Putamen (tissue), 1 donor: ENCODE measurements around the gene MBIP.
"Not testable (repeated sequence)": the region's sequence is repeated elsewhere in the genome, so short reads cannot be mapped to it uniquely, and the experiment has no call there.

ENCODE experiments used
- DNase-seq: peaks from one replicate; pipeline ENCODE4 v3.0.0-alpha.2; 2016; ENCODE audit warnings: low spot score

Gene MBIP

GRCh38 chr14:36320200-36320896 lies at the start of gene MBIP:
TSS of gene MBIP (minus strand) at chr14:36320637. CDS start at chr14:36320588, 49 bp downstream.
- DNase-seq = peak; percentile 95

- no peak for DNase-seq
Measured at GRCh38 chr14:36367985-36368774, 47.7 kb upstream of the MBIP start.

- no peak for DNase-seq
Measured at GRCh38 chr14:36365766-36366165, 45.3 kb upstream of the MBIP start.

- no peak for DNase-seq
Measured at GRCh38 chr14:36363704-36364103, 43.3 kb upstream of the MBIP start.

GRCh38 chr14:36362648-36363047 lies 42.2 kb upstream of the MBIP start:
- no peak for DNase-seq

GRCh38 chr14:36361210-36361853 lies 40.9 kb upstream of the MBIP start:
- no peak for DNase-seq

GRCh38 chr14:36356862-36357261 lies 36.4 kb upstream of the MBIP start:
- no peak for DNase-seq

- DNase-seq = no peak
Measured at GRCh38 chr14:36346052-36346451, 25.6 kb upstream of the MBIP start.

- no peak for DNase-seq
Measured at GRCh38 chr14:36344211-36344610, 23.8 kb upstream of the MBIP start.

GRCh38 chr14:36341811-36342210 lies 21.4 kb upstream of the MBIP start:
- DNase-seq = not testable (repeated sequence)

- no peak for DNase-seq
Measured at GRCh38 chr14:36340276-36340890, 19.9 kb upstream of the MBIP start.

GRCh38 chr14:36339816-36340215 lies 19.4 kb upstream of the MBIP start:
- DNase-seq = no peak

GRCh38 chr14:36333119-36333518 lies 12.7 kb upstream of the MBIP start:
- no peak for DNase-seq

GRCh38 chr14:36327573-36327972 lies 7.1 kb upstream of the MBIP start:
- not testable (repeated sequence) for DNase-seq

- DNase-seq = no peak
Measured at GRCh38 chr14:36325853-36326252, 5.4 kb upstream of the MBIP start.

GRCh38 chr14:36324897-36325296 lies 4.5 kb upstream of the MBIP start:
- no peak for DNase-seq

GRCh38 chr14:36320897-36321381 lies 502 bp upstream of the MBIP start:
- DNase-seq = no peak

- no peak for DNase-seq
Measured at GRCh38 chr14:36319899-36320199, 588 bp downstream of the MBIP start.

- DNase-seq = no peak
Measured at GRCh38 chr14:36317650-36318049, 2.8 kb downstream of the MBIP start.

GRCh38 chr14:36316131-36316530 lies 4.3 kb downstream of the MBIP start:
- DNase-seq = no peak

- no peak for DNase-seq
Measured at GRCh38 chr14:36315159-36315853, 5.1 kb downstream of the MBIP start.

GRCh38 chr14:36313898-36314297 lies 6.5 kb downstream of the MBIP start:
- DNase-seq = no peak
